Activated CD4-positive, alpha-beta T cell treated with anti-CD3 and anti-CD28 coated beads for 36 hours (primary cell): ENCODE measurements around the gene MILR1. TPM values are rescaled to one million over a fixed set of nuclear protein-coding genes. Genes with fewer than 3 reads are reported as not detected.

Experiments
- ATAC-seq: fragments of 200-7000 bp; cut with Tn5 transposase; one replicate; pipeline ENCODE4 v1.10.0; 2021; ENCODE audit warnings: mild to moderate bottlenecking, moderate library complexity
- CTCF ChIA-PET: fragments of 350-600 bp; sonication (Branson Sonifier 250); formaldehyde crosslinking; loops from one replicate; lab custom pipeline; 2021; ENCODE audit warnings: antibody characterized with exemption; lab: Charles Lee
- POLR2A ChIA-PET: fragments of 350-600 bp; sonication (Branson Sonifier 250); formaldehyde crosslinking; loops from one replicate; lab custom pipeline; 2021; ENCODE audit warnings: antibody characterized with exemption, inconsistent platforms; lab: Charles Lee
- DNase-seq: peaks from one replicate; pipeline ENCODE4 v3.0.0-alpha.2; 2020
- H3K27ac Mint-ChIP-seq: one replicate; pipeline ENCODE4 v1.8.0; 2021; ENCODE audit warnings: mixed read lengths
- H3K27me3 Mint-ChIP-seq: one replicate; pipeline ENCODE4 v1.8.0; 2021; ENCODE audit warnings: mixed read lengths
- H3K36me3 Mint-ChIP-seq: one replicate; pipeline ENCODE4 v1.8.0; 2021; ENCODE audit warnings: low read depth, mixed read lengths
- H3K4me1 Mint-ChIP-seq: one replicate; pipeline ENCODE4 v1.8.0; 2021; ENCODE audit warnings: mixed read lengths
- H3K4me3 Mint-ChIP-seq: one replicate; pipeline ENCODE4 v1.8.0; 2021; ENCODE audit warnings: mild to moderate bottlenecking, moderate library complexity, mixed read lengths
- H3K9me3 Mint-ChIP-seq: one replicate; pipeline ENCODE4 v1.8.0; 2021; ENCODE audit warnings: low read depth, mixed read lengths
- intact Hi-C, 2 experiments: fragments of 100-400 bp; cut with DNase I in 1 of 2; cut with micrococcal nuclease in 1 of 2; formaldehyde crosslinking; loops; one replicate each; pipeline versions ENCODE4 v1.14.2 to v1.15.1; 2022 to 2024; cut with DNase I, micrococcal nuclease
- total RNA-seq, 2 experiments: library from RNA; stranded (reverse); gene quantifications; one replicate each; pipeline ENCODE4 v1.2.3, GENCODE V29; 2021

MILR1 gene
- total RNA-seq, 2 experiments from 2014 or later = 0.30 TPM; not detected in 1

DNA sequence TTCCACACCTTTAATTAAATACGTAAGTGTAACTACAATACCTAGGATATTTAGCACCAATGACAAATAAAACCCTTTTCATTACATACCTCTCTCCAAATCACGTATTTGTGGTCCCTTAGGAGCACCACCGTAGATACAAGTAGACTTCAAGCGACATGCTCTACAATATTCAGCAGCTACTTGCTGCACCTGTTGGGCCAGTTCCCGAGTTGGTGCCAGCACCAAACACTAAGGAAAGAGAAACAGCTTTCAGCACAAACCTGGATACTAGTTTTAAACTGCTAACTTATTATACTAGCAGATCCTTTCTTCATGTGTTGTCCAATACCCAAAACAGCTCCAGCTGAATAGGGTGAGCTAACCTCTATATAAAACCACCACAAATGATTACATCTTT, 54.4 kb downstream of the MILR1 start:
- Mint-ChIP-seq H3K27ac (peak overlapping the region; percentile 75), H3K4me3 (peak overlapping the region; percentile 22), H3K4me1 (peaks cover 70% of the 10 kb centered on the region), H3K9me3 (no peaks in the 10 kb centered on the region), H3K27me3 (no peaks in the 10 kb centered on the region), H3K36me3 (peaks cover 76% of the 10 kb centered on the region)
- ChIA-PET POLR2A (no interaction called here), CTCF (interaction anchor here (1.2 to 1.6 kb wide), 2 partner anchors 8 to 11 kb away, joined by 3 to 5 read pairs; no protein-coding TSS in a partner anchor)
- intact Hi-C loops = no loop called here
- no peak for DNase-seq
- ATAC-seq = no peak

DNA sequence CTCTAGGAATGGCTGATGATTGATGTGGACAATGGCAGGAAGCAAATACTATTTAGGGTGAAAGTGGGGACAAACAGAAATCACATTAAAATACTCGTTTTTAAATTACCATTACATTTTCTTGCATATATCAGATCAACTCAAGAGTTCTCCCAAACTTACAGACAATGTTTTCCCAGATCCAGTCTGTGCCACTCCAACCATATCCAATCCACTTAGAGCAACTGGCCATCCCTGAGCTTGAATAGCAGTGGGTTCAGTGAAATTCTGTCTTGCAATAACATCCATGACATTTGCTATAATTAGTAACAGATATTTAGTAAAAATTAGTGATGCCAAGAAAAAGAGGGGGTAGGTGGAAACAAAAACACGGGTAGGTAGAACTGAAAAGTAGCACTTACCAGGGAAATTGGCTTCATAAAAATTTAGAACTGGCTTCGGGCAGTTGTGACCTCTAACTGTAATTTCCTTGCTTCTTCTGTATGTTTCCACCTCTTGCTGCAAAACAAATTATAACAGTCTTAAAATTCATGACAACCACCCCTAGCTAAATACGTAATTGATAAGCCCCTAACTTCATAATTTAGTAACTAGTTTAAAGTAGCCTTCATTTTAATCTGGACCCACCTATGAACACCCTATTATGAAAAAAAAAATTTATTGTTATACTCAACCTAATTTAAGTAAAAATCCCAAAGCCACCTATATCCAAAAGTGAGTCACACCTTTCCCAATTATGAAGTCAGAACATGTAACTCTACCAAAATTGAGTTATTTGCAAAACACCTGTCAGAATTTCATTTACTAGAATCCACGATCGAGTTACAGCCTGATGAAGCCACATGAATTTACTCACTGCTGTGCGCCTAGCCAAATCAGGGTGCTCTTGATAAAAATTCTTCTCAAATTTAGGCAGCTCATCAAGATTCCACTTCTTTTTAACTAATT, 55.2 kb downstream of the MILR1 start:
- Mint-ChIP-seq H3K27ac (peak overlapping the region; percentile 100), H3K27me3 (no peaks in the 10 kb centered on the region), H3K9me3 (no peaks in the 10 kb centered on the region), H3K36me3 (peaks cover 77% of the 10 kb centered on the region), H3K4me3 (peak overlapping the region; percentile 100), H3K4me1 (peaks cover 69% of the 10 kb centered on the region)
- ATAC-seq (no peak), DNase-seq (no peak)
- ChIA-PET CTCF (interaction anchor here (1.2 to 1.7 kb wide), 3 partner anchors 7 to 145 kb away, joined by 3 to 7 read pairs (median 3); partner anchors contain the start of gene POLG2), POLR2A (interaction anchor here (1.8 to 3.9 kb wide), 3 partner anchors 8 to 358 kb away, joined by 6 to 111 read pairs (median 7); partner anchors contain the start of gene POLG2)
- intact Hi-C loops = no loop called here

DNA sequence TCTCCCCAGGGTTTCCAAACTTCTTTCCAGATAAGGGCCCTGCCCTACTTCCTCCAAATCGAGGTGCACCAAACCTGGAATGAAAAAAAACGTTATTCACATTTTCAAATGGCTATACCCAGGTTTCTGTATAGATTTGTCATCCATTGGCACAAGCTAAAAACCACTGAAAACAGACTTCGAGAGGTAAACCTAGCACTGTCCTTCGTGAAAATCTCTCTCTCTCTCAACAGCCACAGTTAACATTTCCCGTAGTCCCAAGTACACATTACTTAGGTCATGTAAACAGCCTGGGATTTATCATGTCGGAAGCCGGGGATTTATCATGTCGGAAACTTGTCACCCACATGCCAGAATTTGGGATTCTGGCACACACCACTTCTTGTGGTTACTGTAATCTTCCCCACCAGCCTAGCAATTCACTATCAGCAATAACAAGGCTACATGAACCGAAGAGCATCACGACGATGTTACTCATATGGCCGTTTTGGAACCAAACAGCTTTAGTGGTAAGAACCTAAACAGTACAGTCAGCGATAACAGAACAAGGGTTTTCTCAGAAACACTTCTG, 55.9 kb downstream of the MILR1 start:
- POLR2A ChIA-PET = interaction anchor here (0.6 to 3.9 kb wide), 13 partner anchors 8 to 518 kb away, joined by 3 to 111 read pairs (median 4); partner anchors contain the start of genes ERN1, POLG2 and SMURF2
- no peaks in the 10 kb centered on the region for H3K9me3 Mint-ChIP-seq
- H3K27ac Mint-ChIP-seq = peak overlapping the region; percentile 100
- peaks cover 65% of the 10 kb centered on the region for H3K4me1 Mint-ChIP-seq
- peaks cover 71% of the 10 kb centered on the region for H3K36me3 Mint-ChIP-seq
- intact Hi-C loops = loop anchor here (1.0 to 5.0 kb wide), 2 partner anchors 157 to 763 kb away; partner anchors contain the start of genes SMURF2 (in 1 of the 2) and STRADA (in 1 of the 2)
- H3K4me3 Mint-ChIP-seq = peak overlapping the region; percentile 100
- DNase-seq (no peak), ATAC-seq (peak; percentile 14)
- no peaks in the 10 kb centered on the region for H3K27me3 Mint-ChIP-seq
- CTCF ChIA-PET = interaction anchor here (0.6 to 3.6 kb wide), 4 partner anchors 8 to 144 kb away, joined by 3 to 26 read pairs (median 5); partner anchors contain the start of gene POLG2

DNA sequence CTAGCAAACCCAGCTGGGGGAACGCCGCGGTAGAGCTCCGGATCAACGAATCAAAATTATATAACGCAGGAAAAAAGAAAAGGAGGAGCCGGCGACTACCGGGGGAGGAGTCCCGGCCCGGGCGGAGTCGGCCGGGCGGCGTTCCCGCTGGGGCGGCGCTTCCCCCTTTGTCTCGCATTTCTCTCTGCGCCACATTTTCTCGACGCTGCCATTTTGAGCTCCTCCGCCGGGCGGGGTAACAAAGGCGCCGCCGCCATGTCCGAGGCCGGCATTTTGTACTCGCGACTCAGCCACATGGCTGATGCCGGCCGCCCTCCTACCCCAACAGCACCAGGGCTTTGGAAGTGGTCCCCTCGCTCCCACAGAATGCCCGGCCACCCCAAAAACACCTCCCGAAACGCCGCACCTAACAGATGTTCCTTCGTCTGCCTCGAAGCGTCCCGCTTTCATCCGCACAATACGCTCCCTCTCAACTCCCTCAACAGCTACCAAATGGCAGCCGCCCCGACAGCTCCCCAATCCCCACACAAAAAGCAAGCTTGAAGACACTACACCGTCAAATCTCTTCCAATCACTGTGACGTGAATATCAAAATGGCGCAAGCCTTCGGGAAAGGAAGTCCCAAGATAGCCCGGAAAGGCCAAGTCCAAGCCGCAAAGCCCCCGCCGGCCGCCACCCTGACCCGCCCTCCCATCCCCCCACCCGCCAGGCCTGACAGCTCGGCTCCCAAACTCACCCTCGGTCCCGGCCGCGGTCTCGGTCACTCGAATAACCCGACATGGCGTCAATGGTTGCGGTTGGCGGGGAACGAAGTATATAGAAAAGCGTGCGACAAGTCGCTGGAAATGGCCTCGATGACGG, 56.7 kb downstream of the MILR1 start:
- Mint-ChIP-seq H3K9me3 (no peaks in the 10 kb centered on the region), H3K4me3 (peak overlapping the region; percentile 100), H3K27me3 (no peaks in the 10 kb centered on the region), H3K36me3 (peaks cover 68% of the 10 kb centered on the region), H3K4me1 (peaks cover 58% of the 10 kb centered on the region), H3K27ac (peak overlapping the region; percentile 100)
- DNase-seq = peak; percentile 93
- intact Hi-C loops = loop anchor here (1.0 to 5.0 kb wide), 14 partner anchors 8 to 803 kb away; partner anchors contain the start of genes POLG2 (in 2 of the 2), CCDC47 (in 1 of the 2), ERN1 (in 1 of the 2) and FTSJ3 (in 1 of the 2)
- POLR2A ChIA-PET = interaction anchor here (0.6 to 3.9 kb wide), 19 partner anchors 9 to 723 kb away, joined by 3 to 111 read pairs (median 4); partner anchors contain the start of genes ERN1, POLG2 and SMURF2
- ATAC-seq = peak; percentile 43
- CTCF ChIA-PET = interaction anchor here (0.6 to 3.6 kb wide), 5 partner anchors 9 to 144 kb away, joined by 3 to 26 read pairs (median 3); partner anchors contain the start of gene POLG2

DNA sequence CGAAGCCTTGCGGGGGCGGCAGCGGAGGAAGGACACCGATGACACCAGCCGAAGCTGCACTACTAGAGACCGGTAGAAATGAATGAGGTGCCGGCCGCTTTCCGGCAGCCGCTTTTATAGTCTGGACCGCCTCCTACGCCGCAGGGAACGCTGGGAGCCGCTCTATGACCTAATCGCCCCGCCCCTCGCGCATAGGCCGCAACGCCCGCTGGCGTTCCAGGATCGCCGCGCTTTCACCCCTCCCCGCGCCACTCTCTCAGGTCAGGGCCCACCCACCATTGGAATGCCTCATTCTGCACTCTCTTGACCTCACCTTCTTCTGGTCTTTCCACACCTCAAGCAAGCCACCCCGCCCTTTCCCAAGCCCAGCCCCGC, 57.3 kb downstream of the MILR1 start, which contains the start of gene DDX5:
TSS of gene DDX5 (minus strand) at position 89 of the 375 bp plus-strand sequence. CDS start 170 bp downstream, outside the sequence.
- H3K4me1 Mint-ChIP-seq = peaks cover 52% of the 10 kb centered on the region
- H3K9me3 Mint-ChIP-seq = no peaks in the 10 kb centered on the region
- ChIA-PET POLR2A (interaction anchor here (0.6 to 3.9 kb wide), 15 partner anchors 9 to 722 kb away, joined by 3 to 111 read pairs (median 4); partner anchors contain the start of gene POLG2), CTCF (interaction anchor here (0.6 to 3.6 kb wide), 8 partner anchors 8 to 143 kb away, joined by 3 to 26 read pairs (median 4); no protein-coding TSS in a partner anchor)
- DNase-seq (peak; percentile 99), ATAC-seq (peak; percentile 73)
- intact Hi-C loops = loop anchor here (1.0 to 5.0 kb wide), 13 partner anchors 9 to 803 kb away; partner anchors contain the start of genes POLG2 (in 2 of the 2), CCDC47 (in 1 of the 2), ERN1 (in 1 of the 2) and FTSJ3 (in 1 of the 2)
- H3K36me3 Mint-ChIP-seq = peaks cover 66% of the 10 kb centered on the region
- H3K27me3 Mint-ChIP-seq = no peaks in the 10 kb centered on the region
- H3K4me3 Mint-ChIP-seq = peak within 1 kb of the TSS; percentile 100
- H3K27ac Mint-ChIP-seq = peak within 1 kb of the TSS; percentile 100

DNA sequence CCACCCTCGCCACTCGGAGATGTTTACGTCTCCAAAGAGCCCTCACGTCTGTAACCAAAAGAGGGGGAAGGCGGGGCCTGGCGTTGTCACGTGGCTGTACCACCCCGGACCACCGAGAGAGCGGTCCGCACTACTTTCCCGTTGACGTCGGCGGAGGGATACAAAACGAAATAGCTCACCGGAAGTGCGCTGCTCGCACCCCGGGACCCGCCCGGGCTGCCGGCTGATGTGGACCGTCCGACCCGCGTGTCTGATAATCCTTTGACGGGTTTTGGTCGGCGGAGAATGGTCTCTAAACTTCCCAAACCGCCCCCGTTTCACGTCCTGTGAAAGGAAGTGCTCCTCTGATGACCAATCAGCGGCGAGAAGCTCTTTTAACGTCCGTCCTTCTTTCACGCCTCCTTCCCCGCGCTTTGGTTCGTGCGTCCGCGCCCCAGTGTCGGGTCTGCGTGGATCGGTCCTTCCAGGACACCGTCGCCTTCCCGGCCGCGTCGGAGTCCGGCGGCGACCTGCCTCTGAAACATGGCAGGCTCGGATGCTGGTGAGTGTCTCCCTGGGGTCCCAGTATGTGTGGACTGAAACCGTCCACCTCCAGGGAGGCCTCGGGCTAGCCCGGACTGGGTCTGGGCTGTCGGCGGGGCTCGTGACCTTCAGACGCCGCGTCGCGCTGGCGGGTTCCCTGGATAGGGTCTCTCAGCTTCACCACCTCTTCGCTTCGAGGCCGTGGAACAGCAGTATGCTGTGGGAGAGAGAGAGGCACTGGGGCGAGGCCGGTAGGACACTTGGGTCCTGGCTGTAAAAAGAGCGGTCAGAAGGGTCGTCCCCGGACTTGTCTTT, 57.9 kb downstream of the MILR1 start, which contains the start of gene CEP95:
TSS of gene CEP95 (plus strand) at position 402 of the 837 bp plus-strand sequence. CDS start at position 523, 121 bp downstream.
- Mint-ChIP-seq H3K36me3 (peaks cover 60% of the 10 kb centered on the region), H3K4me1 (peaks cover 48% of the 10 kb centered on the region), H3K27me3 (no peaks in the 10 kb centered on the region), H3K27ac (peak within 1 kb of the TSS; percentile 100), H3K9me3 (no peaks in the 10 kb centered on the region), H3K4me3 (peak within 1 kb of the TSS; percentile 100)
- CTCF ChIA-PET = interaction anchor here (0.6 to 3.6 kb wide), 10 partner anchors 8 to 238 kb away, joined by 3 to 26 read pairs (median 3); no protein-coding TSS in a partner anchor
- intact Hi-C loops = loop anchor here (1.0 to 5.0 kb wide), 15 partner anchors 9 to 804 kb away; partner anchors contain the start of genes POLG2 (in 2 of the 2), CCDC47 (in 1 of the 2), ERN1 (in 1 of the 2) and FTSJ3 (in 1 of the 2)
- peak; percentile 56 for ATAC-seq
- DNase-seq = peak; percentile 97
- POLR2A ChIA-PET = interaction anchor here (0.5 to 3.9 kb wide), 19 partner anchors 9 to 722 kb away, joined by 3 to 111 read pairs (median 4); partner anchors contain the start of genes POLG2 and SMURF2

DNA sequence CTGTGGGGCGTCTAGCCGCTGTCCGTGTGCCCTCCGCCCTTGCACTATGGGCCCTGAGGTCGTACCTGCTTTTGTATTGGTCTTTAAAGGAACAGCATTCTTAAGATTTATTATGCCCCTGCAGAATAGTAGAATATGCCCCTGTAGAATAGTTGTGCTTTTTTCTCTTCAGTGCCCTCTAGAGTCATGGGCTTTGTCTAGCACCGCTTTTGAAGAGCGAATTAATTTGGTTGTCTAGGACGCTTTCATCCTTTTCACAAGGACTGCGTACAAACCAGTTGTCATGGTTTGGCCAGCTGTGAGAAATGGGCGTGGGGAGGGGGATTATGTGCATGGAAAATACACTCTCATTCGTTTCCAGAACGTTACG, 58.5 kb downstream of the MILR1 start:
- peak; percentile 28 for ATAC-seq
- peak overlapping the region; percentile 100 for H3K4me3 Mint-ChIP-seq
- intact Hi-C loops = loop anchor here (1.0 to 5.0 kb wide), 4 partner anchors 87 to 805 kb away; partner anchors contain the start of gene STRADA (in 1 of the 2)
- POLR2A ChIA-PET = interaction anchor here (0.5 to 3.9 kb wide), 13 partner anchors 8 to 574 kb away, joined by 3 to 111 read pairs (median 4); partner anchors contain the start of genes POLG2 and SMURF2
- no peaks in the 10 kb centered on the region for H3K27me3 Mint-ChIP-seq
- DNase-seq = peak; percentile 60
- H3K9me3 Mint-ChIP-seq = no peaks in the 10 kb centered on the region
- peaks cover 56% of the 10 kb centered on the region for H3K36me3 Mint-ChIP-seq
- peak overlapping the region; percentile 100 for H3K27ac Mint-ChIP-seq
- CTCF ChIA-PET = interaction anchor here (0.6 to 3.6 kb wide), 7 partner anchors 9 to 239 kb away, joined by 3 to 26 read pairs (median 3); no protein-coding TSS in a partner anchor
- peaks cover 45% of the 10 kb centered on the region for H3K4me1 Mint-ChIP-seq

DNA sequence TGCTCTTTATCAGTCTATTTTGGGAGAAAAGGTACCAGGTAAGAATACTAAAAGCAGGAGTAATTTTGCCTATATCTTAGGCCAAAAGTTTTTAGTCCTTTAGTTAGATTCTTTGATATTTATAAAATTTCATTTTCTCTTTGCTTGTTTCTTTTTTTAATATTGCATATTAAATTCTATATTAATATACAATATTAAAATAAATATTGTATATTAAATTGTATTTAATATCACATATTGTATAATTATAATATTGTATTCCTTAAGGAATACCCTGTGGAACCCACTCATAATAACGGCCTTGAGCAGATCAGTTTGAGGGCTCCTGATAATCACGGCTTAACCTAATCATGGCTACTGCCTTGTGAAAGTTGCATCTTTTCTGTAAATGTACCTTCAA, 59.8 kb downstream of the MILR1 start:
- POLR2A ChIA-PET = interaction anchor here (0.6 kb wide), 1 partner anchor 21 kb away, joined by 3 read pairs; no protein-coding TSS in a partner anchor
- intact Hi-C loops = loop anchor here in 1 of 2 experiments (5.0 kb wide), 1 partner anchor 766 kb away; the partner anchor contains the start of gene STRADA
- ATAC-seq (no peak), DNase-seq (no peak)
- Mint-ChIP-seq H3K36me3 (peaks cover 53% of the 10 kb centered on the region), H3K4me3 (peak overlapping the region; percentile 100), H3K9me3 (no peaks in the 10 kb centered on the region), H3K27me3 (no peaks in the 10 kb centered on the region), H3K27ac (no peak overlapping the region), H3K4me1 (peaks cover 37% of the 10 kb centered on the region)
- CTCF ChIA-PET = interaction anchor here (1.8 kb wide), 1 partner anchor 140 kb away, joined by 8 read pairs; no protein-coding TSS in a partner anchor
